Endothelial cell (in vitro differentiated cells): ENCODE measurements around the gene ACP2. TPM values are rescaled to one million over a fixed set of nuclear protein-coding genes. Genes with fewer than 3 reads are reported as not detected.

Experiments
- DNase-seq: peaks from one replicate; pipeline ENCODE4 v3.0.0; 2021; ENCODE audit warnings: low spot score
- H3K27ac Mint-ChIP-seq: one replicate; pipeline ENCODE4 v1.8.0; 2021; ENCODE audit warnings: mixed read lengths, inconsistent platforms; ENCODE audit not compliant: unreplicated experiment
- H3K27me3 Mint-ChIP-seq: one replicate; pipeline ENCODE4 v1.8.0; 2021; ENCODE audit warnings: mild to moderate bottlenecking, moderate library complexity, mixed read lengths, inconsistent platforms; ENCODE audit not compliant: unreplicated experiment
- H3K36me3 Mint-ChIP-seq: one replicate; pipeline ENCODE4 v1.8.0; 2021; ENCODE audit warnings: mild to moderate bottlenecking, low read depth, mixed read lengths, inconsistent platforms; ENCODE audit not compliant: unreplicated experiment
- H3K4me1 Mint-ChIP-seq: one replicate; pipeline ENCODE4 v1.8.0; 2021; ENCODE audit warnings: mild to moderate bottlenecking, mixed read lengths, inconsistent platforms; ENCODE audit not compliant: unreplicated experiment
- H3K4me3 Mint-ChIP-seq: one replicate; pipeline ENCODE4 v1.8.0; 2021; ENCODE audit warnings: mild to moderate bottlenecking, mixed read lengths, inconsistent platforms; ENCODE audit not compliant: unreplicated experiment
- H3K9me3 Mint-ChIP-seq: one replicate; pipeline ENCODE4 v1.8.0; 2021; ENCODE audit warnings: mixed read lengths, inconsistent platforms; ENCODE audit not compliant: unreplicated experiment
- CTCF ChIP-seq: fragments of 200-600 bp; sonication (generic); IDR thresholded peaks from one replicate; pipeline ENCODE4 v1.5.0; 2021; ENCODE audit warnings: antibody characterized with exemption; ENCODE audit not compliant: unreplicated experiment
- total RNA-seq: library from RNA; stranded (reverse); fragmentation: NEBNext Ultra II Directional; extraction: Animal tissue kit (Norgen Biotek cat#: 25700); gene quantifications from one replicate; pipeline ENCODE4 v1.2.1, GENCODE V29; 2021; ENCODE audit not compliant: unreplicated experiment

Gene ACP2
- total RNA-seq, 1 donor from 2014 or later = 52.3 TPM

GRCh38 chr11:47251751-47252150 lies 3.1 kb upstream of the ACP2 start:
- TF ChIP-seq CTCF = no peak
- Mint-ChIP-seq H3K36me3 (no peaks in the 10 kb centered on the region), H3K27me3 (peaks cover 5% of the 10 kb centered on the region), H3K4me1 (peaks cover 52% of the 10 kb centered on the region), H3K27ac (no peak overlapping the region), H3K9me3 (no peaks in the 10 kb centered on the region), H3K4me3 (no peak overlapping the region)
- no peak for DNase-seq

GRCh38 chr11:47249378-47249715 lies 733 bp upstream of the ACP2 start:
- no peak for DNase-seq
- Mint-ChIP-seq H3K36me3 (peaks cover 12% of the 10 kb centered on the region), H3K4me3 (peak overlapping the region; percentile 98), H3K27ac (peak overlapping the region; percentile 99), H3K4me1 (peaks cover 30% of the 10 kb centered on the region), H3K9me3 (no peaks in the 10 kb centered on the region), H3K27me3 (peaks cover 2% of the 10 kb centered on the region)
- TF ChIP-seq CTCF = no peak

GRCh38 chr11:47248304-47248663 lies 330 bp downstream of the ACP2 start:
- Mint-ChIP-seq H3K27ac (peak overlapping the region; percentile 99), H3K27me3 (peaks cover 5% of the 10 kb centered on the region), H3K9me3 (no peaks in the 10 kb centered on the region), H3K4me1 (peaks cover 20% of the 10 kb centered on the region), H3K4me3 (peak overlapping the region; percentile 98), H3K36me3 (peaks cover 17% of the 10 kb centered on the region)
- DNase-seq = no peak
- no peak for TF ChIP-seq CTCF

GRCh38 chr11:47247502-47247901 lies 1.1 kb downstream of the ACP2 start:
- peaks cover 24% of the 10 kb centered on the region for H3K36me3 Mint-ChIP-seq
- no peak overlapping the region for H3K4me3 Mint-ChIP-seq
- H3K4me1 Mint-ChIP-seq = peaks cover 18% of the 10 kb centered on the region
- no peak overlapping the region for H3K27ac Mint-ChIP-seq
- no peak for TF ChIP-seq CTCF
- peaks cover 7% of the 10 kb centered on the region for H3K27me3 Mint-ChIP-seq
- no peak for DNase-seq
- H3K9me3 Mint-ChIP-seq = no peaks in the 10 kb centered on the region

GRCh38 chr11:47245611-47246357 lies 2.8 kb downstream of the ACP2 start:
- H3K4me3 Mint-ChIP-seq = no peak overlapping the region
- no peaks in the 10 kb centered on the region for H3K9me3 Mint-ChIP-seq
- H3K27me3 Mint-ChIP-seq = peaks cover 9% of the 10 kb centered on the region
- no peak overlapping the region for H3K27ac Mint-ChIP-seq
- H3K36me3 Mint-ChIP-seq = peaks cover 41% of the 10 kb centered on the region
- H3K4me1 Mint-ChIP-seq = peaks cover 21% of the 10 kb centered on the region
- no peak for TF ChIP-seq CTCF
- no peak for DNase-seq
